PC-3 (cell line): ENCODE measurements around the gene ATOX1. TPM values are rescaled to one million over a fixed set of nuclear protein-coding genes. Genes with fewer than 3 reads are reported as not detected.

Source experiments
- ATAC-seq: fragments of 200-7000 bp; cut with Tn5 transposase; 2 replicates; pipeline ENCODE4 v1.9.1; 2020; ENCODE audit warnings: mild to moderate bottlenecking, moderate library complexity
- BruUV-seq: library from RNA; stranded (reverse); fragments of 400-500 nt; replicated peaks from 2 replicates; lab custom pipeline; 2021; lab: Mats Ljungman, UMichigan
- CTCF ChIA-PET: fragments of 300-600 bp; sonication (Branson Sonifier 250); formaldehyde crosslinking; loops from one replicate; lab custom pipeline; 2022; ENCODE audit warnings: antibody characterized with exemption; lab: Charles Lee
- POLR2A ChIA-PET: fragments of 300-600 bp; sonication (Branson Sonifier 250); formaldehyde crosslinking; loops from one replicate; lab custom pipeline; 2022; ENCODE audit warnings: antibody characterized with exemption; ENCODE audit not compliant: unreplicated experiment; lab: Charles Lee
- DNase-seq: peaks from one replicate; pipeline ENCODE4 v3.0.0-alpha.2; 2015
- H2AFZ ChIP-seq: fragments of 300-600 bp; sonication (generic); 2 replicates; pipeline ENCODE4 v1.6.0; 2016; ENCODE audit warnings: antibody characterized with exemption, low read length
- H3F3A ChIP-seq: fragments of 300-600 bp; sonication (generic); one replicate; pipeline ENCODE4 v1.6.0; 2017; ENCODE audit warnings: antibody characterized with exemption, low read length, control low read depth, mild to moderate bottlenecking; ENCODE audit not compliant: unreplicated experiment
- H3K27ac ChIP-seq: fragments of 300-600 bp; sonication (generic); 2 replicates; pipeline ENCODE4 v1.5.1; 2016; ENCODE audit warnings: mild to moderate bottlenecking, low read length
- H3K27me3 ChIP-seq: fragments of 300-600 bp; sonication (generic); 2 replicates; pipeline ENCODE4 v1.6.1; 2016; ENCODE audit warnings: low read length, mixed read lengths
- H3K36me3 ChIP-seq: fragments of 300-600 bp; sonication (generic); 2 replicates; pipeline ENCODE4 v1.6.1; 2016; ENCODE audit warnings: low read depth, mixed run types, low read length, mixed read lengths
- H3K4me1 ChIP-seq: fragments of 300-600 bp; sonication (generic); 2 replicates; pipeline ENCODE4 v1.5.1; 2016; ENCODE audit warnings: low read length; ENCODE audit not compliant: insufficient read depth
- H3K4me2 ChIP-seq: fragments of 300-600 bp; sonication (generic); 2 replicates; pipeline ENCODE4 v1.6.0; 2016; ENCODE audit warnings: low read length
- H3K4me3 ChIP-seq: fragments of 300-600 bp; sonication (generic); 2 replicates; pipeline ENCODE4 v1.5.1; 2016; ENCODE audit warnings: mild to moderate bottlenecking, low read length, mixed read lengths
- H3K79me2 ChIP-seq: fragments of 300-600 bp; sonication (generic); 2 replicates; pipeline ENCODE4 v1.6.1; 2017; ENCODE audit warnings: low read length, mixed read lengths
- H3K9ac ChIP-seq: fragments of 300-600 bp; sonication (generic); 2 replicates; pipeline ENCODE4 v1.6.0; 2016; ENCODE audit warnings: mild to moderate bottlenecking, low read length
- H3K9me2 ChIP-seq: fragments of 300-600 bp; sonication (generic); replicated peaks from 2 replicates; pipeline ENCODE4 v1.6.1; 2016; ENCODE audit warnings: mixed run types, low read length, mixed read lengths
- H3K9me3 ChIP-seq: fragments of 300-600 bp; sonication (generic); 2 replicates; pipeline ENCODE4 v1.6.1; 2016; ENCODE audit warnings: low read length, mixed read lengths
- H4K20me1 ChIP-seq: fragments of 300-600 bp; sonication (generic); 2 replicates; pipeline ENCODE4 v1.6.1; 2016; ENCODE audit warnings: low read length, mixed read lengths
- CTCF ChIP-seq: fragments of 300-600 bp; sonication (generic); conservative IDR thresholded peaks from 2 replicates; pipeline ENCODE4 v1.5.1; 2017; ENCODE audit warnings: antibody characterized with exemption, low read depth, mild to moderate bottlenecking, low read length
- EZH2 ChIP-seq: fragments of 300-600 bp; sonication (generic); IDR thresholded peaks from one replicate; pipeline ENCODE4 v1.6.1; 2017; ENCODE audit warnings: antibody characterized with exemption, mild to moderate bottlenecking, low read length; ENCODE audit not compliant: unreplicated experiment
- EZH2phosphoT487 ChIP-seq: fragments of 300-600 bp; sonication (generic); IDR thresholded peaks from 2 replicates; pipeline ENCODE4 v1.6.1; 2018; ENCODE audit warnings: mild to moderate bottlenecking, antibody characterized with exemption, low read length, borderline replicate concordance
- intact Hi-C: fragments of 100-400 bp; cut with micrococcal nuclease; formaldehyde crosslinking; loops from 2 replicates; pipeline ENCODE4 v1.9.0; 2023
- total RNA-seq: library from RNA; depleted of rRNA; stranded (reverse); fragments of >200 nt; gene quantifications from 2 replicates; pipeline ENCODE4 v1.2.3, GENCODE V29; 2014

Gene ATOX1
- total RNA-seq, 1 experiment from 2014 or later: 122 TPM

GRCh38 chr5:151722546-151722945 lies 35.9 kb downstream of the ATOX1 start:
- H3K9me3 ChIP-seq: no peaks in the 10 kb centered on the region
- DNase-seq: no peak
- POLR2A ChIA-PET: no interaction called here
- H3K4me1 ChIP-seq: no peaks in the 10 kb centered on the region; the same call in 1 of the 2 replicates
- H3F3A ChIP-seq: no peaks in the 10 kb centered on the region
- no peaks in the 10 kb centered on the region for H3K36me3 ChIP-seq
- H4K20me1 ChIP-seq: no peaks in the 10 kb centered on the region
- no peaks in the 10 kb centered on the region for H3K9me2 ChIP-seq
- H3K9ac ChIP-seq: no peak overlapping the region
- H3K27me3 ChIP-seq: no peaks in the 10 kb centered on the region
- H3K4me3 ChIP-seq: no peak overlapping the region
- CTCF ChIA-PET: no interaction called here
- ATAC-seq: no peak
- intact Hi-C loops: no loop called here
- H3K4me2 ChIP-seq: no peak overlapping the region
- no TSS peak for BruUV-seq
- H2AFZ ChIP-seq: no peak overlapping the region
- H3K27ac ChIP-seq: no peak overlapping the region
- no peak for TF ChIP-seq EZH2
- TF ChIP-seq EZH2phosphoT487: no peak
- TF ChIP-seq CTCF: no peak
- H3K79me2 ChIP-seq: no peaks in the 10 kb centered on the region

DNA sequence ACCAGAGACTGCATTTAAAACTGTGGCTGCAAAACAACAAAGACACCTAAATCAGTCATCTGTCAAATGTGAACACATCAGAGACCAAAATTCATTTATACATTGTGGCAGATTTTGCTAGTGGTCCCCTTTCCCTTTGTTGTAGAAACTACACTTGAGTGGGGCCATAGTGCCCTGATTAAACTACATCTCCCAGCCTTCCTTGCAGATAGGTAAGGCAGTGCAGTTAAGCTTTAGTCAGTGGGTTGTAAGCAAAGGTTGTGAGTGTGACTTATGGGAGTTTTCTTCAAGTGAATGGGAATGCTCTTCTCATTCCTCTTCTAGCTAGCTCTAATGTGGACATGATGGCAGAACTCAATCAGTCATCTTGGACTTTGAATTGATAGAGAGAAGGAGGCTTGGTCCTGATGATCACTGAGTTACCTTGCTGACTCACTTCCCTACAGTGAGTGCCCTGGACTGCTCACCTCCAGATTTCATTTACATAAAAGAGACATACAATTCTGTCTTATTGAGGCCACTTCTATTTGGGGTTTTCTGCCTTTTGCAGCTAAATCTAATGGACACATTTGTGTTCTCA lies 36.5 kb downstream of the ATOX1 start:
- H3K9ac ChIP-seq: no peak overlapping the region
- intact Hi-C loops: no loop called here
- BruUV-seq: no TSS peak
- no peak overlapping the region for H3K4me2 ChIP-seq
- H3K27ac ChIP-seq: no peak overlapping the region
- no peaks in the 10 kb centered on the region; the same call in 1 of the 2 replicates for H3K4me1 ChIP-seq
- POLR2A ChIA-PET: no interaction called here
- no peaks in the 10 kb centered on the region for H3K9me3 ChIP-seq
- H3F3A ChIP-seq: no peaks in the 10 kb centered on the region
- peak; percentile 29 for DNase-seq
- H3K36me3 ChIP-seq: no peaks in the 10 kb centered on the region
- ATAC-seq: peak; percentile 48; the same call in 1 of the 2 replicates
- H3K4me3 ChIP-seq: no peak overlapping the region
- H2AFZ ChIP-seq: no peak overlapping the region
- TF ChIP-seq EZH2phosphoT487 (no peak), CTCF (no peak), EZH2 (no peak)
- H4K20me1 ChIP-seq: no peaks in the 10 kb centered on the region
- CTCF ChIA-PET: no interaction called here
- no peaks in the 10 kb centered on the region for H3K79me2 ChIP-seq
- no peaks in the 10 kb centered on the region for H3K9me2 ChIP-seq
- H3K27me3 ChIP-seq: no peaks in the 10 kb centered on the region

GRCh38 chr5:151721087-151721646 lies 37.3 kb downstream of the ATOX1 start:
- DNase-seq (no peak), ATAC-seq (no peak; the same call in 1 of the 2 replicates)
- Histone ChIP-seq H3K4me1 (no peaks in the 10 kb centered on the region; the same call in 1 of the 2 replicates), H3K27me3 (no peaks in the 10 kb centered on the region), H3K9me2 (no peaks in the 10 kb centered on the region), H3K36me3 (no peaks in the 10 kb centered on the region), H4K20me1 (no peaks in the 10 kb centered on the region), H2AFZ (no peak overlapping the region), H3K4me3 (no peak overlapping the region), H3K27ac (no peak overlapping the region), H3K9me3 (no peaks in the 10 kb centered on the region), H3F3A (no peaks in the 10 kb centered on the region), H3K9ac (no peak overlapping the region), H3K4me2 (no peak overlapping the region), H3K79me2 (no peaks in the 10 kb centered on the region)
- POLR2A ChIA-PET: no interaction called here
- no TSS peak for BruUV-seq
- CTCF ChIA-PET: no interaction called here
- intact Hi-C loops: no loop called here
- TF ChIP-seq CTCF (no peak), EZH2phosphoT487 (no peak), EZH2 (no peak)
